Mesodermal cell (in vitro differentiated cells): ENCODE results near the gene CAPN5.

ENCODE experiments used
- H3K27ac ChIP-seq: 2 replicates; pipeline ENCODE4 v1.7.0; 2013; ENCODE audit warnings: mild to moderate bottlenecking, low read depth, low read length, moderate library complexity; ENCODE audit not compliant: severe bottlenecking
- H3K36me3 ChIP-seq: 2 replicates; pipeline ENCODE4 v1.7.1; 2013; ENCODE audit warnings: mild to moderate bottlenecking, low read length, moderate library complexity; ENCODE audit not compliant: control insufficient read depth, insufficient read depth
- H3K4me1 ChIP-seq: one replicate; pipeline ENCODE4 v1.7.1; 2013; ENCODE audit warnings: mild to moderate bottlenecking, low read length; ENCODE audit not compliant: insufficient read depth, control insufficient read depth, poor library complexity, severe bottlenecking
- H3K4me3 ChIP-seq: 2 replicates; pipeline ENCODE4 v1.7.0; 2013; ENCODE audit warnings: low read length, control low read depth, mild to moderate bottlenecking; ENCODE audit not compliant: insufficient read depth, poor library complexity, severe bottlenecking; ENCODE audit errors: extremely low read depth
- H3K9me3 ChIP-seq: 2 replicates; pipeline ENCODE4 v1.7.1; 2013; ENCODE audit warnings: mild to moderate bottlenecking, low read length, moderate library complexity; ENCODE audit not compliant: control insufficient read depth
- WGBS, 2 experiments: methylation state at CpG; one replicate each; pipeline ENCODE4 v1.1.5; 2013; ENCODE audit warnings: missing lambda C conversion rate in 2 of 2; ENCODE audit not compliant: insufficient coverage in 2 of 2; 5-methylcytosine and 5-hydroxymethylcytosine counted together

Gene CAPN5

DNA sequence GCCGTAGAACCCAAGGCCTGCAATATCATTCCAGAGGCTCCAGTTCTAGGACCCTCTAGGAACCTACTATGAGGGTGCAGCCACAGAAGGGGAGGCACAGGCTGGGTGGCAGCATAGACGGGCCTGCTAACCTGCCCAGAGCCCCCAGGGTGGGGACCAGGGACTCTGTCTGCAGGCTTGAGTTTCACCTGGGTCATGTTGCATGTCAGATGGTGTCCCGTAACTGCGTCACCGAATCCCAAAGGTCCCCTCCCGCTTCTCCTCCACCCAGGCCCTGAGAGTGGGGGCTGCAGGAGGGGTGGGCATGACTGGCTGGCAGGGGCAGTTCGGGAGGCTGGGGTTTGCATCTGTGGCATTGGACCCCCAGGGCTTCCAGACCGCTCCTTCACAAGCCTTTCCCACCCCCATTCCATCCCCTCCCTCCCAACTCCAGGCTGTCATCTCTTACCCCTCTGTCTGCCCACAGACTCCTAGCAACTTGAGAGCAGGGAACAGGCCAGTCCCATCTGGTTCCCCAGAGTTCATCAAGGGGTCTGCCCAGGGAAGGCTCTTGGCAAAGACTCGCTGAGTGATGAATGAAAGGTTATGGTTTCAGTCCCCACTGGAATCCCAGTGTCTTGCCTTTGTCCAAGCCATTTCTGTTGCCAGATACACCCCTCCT is 77.6 kb downstream of the CAPN5 start:
- H3K9me3 ChIP-seq = no peaks in the 10 kb centered on the region
- H3K4me3 ChIP-seq = no peak overlapping the region
- WGBS, 2 experiments = 90 to 94% methylated on average over 4 to 8 of the region's 9 CpGs
- H3K4me1 ChIP-seq = peaks cover 4% of the 10 kb centered on the region
- no peak overlapping the region for H3K27ac ChIP-seq
- H3K36me3 ChIP-seq = no peaks in the 10 kb centered on the region

DNA sequence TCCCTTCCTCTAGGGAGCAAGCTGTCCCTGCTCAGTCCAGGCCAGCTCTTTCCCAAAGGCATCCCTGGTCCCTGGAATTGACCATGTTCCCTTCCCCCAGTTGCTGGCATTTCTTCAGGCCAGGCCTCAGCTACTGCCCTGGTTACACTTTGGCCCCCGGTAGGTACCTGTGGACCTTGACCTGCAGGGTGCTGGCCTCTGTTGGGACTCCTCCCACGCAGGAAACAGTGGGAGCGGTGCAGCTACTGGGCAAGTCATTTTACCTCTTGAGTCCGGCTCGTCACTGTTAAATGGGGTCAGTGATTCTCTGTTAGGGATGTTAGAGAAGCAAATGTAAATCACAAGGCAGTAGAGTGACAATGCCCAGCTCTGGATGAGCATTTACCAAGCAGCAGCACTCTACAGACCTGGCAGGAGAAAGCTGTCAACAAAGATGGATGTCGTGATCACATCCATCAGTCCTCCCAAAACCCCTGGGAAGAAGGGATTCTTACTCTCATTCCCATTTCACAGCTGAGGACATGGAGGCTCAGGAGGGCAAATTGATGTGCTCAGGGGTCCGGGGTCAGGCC is 78.2 kb downstream of the CAPN5 start:
- no peaks in the 10 kb centered on the region for H3K36me3 ChIP-seq
- H3K4me3 ChIP-seq = no peak overlapping the region
- no peak overlapping the region for H3K27ac ChIP-seq
- WGBS, 2 experiments = 84 to 89% methylated on average over 5 to 6 of the region's 7 CpGs
- H3K4me1 ChIP-seq = peaks cover 2% of the 10 kb centered on the region
- H3K9me3 ChIP-seq = no peaks in the 10 kb centered on the region

DNA sequence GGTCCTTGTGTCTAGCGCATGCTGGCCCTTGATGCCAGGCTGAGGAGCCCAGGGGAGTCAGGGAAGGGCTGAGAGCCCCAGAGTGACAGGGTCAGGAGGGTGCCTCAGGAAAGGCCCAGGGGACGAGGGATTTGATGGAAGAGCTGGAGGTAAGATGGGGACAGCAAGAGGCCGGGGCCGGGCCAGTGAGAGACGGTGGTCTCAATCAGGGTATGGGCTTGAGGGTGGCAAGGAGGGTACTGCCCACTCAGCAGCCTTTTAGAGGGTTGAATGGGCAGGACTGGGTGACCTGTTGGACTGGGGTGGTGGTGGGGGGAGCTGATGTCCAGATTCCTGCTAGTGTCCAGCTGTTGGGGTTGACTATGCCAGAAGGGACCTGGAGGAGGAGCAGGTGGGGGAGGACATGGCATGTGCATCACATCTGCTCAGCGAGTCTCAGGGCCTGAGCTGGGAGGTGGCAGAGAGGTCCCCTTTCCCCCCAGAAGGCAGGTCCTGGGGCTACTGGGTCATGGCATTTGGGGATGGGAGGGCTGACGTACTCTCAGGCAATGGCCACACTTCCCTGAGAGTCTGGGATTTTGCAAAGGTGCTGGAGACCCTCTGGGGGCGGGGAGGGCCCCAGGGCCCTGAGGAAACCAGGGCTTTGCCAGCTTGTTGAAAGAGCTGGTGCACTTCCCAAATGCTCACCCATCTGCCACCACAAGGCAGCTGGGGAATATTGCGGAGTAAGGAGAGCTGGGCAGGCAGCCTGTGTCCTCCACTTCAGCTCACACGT is 79.7 kb downstream of the CAPN5 start:
- 88 to 94% methylated on average over 8 to 9 of the region's 10 CpGs for WGBS, 2 experiments
- Histone ChIP-seq H3K9me3 (no peaks in the 10 kb centered on the region), H3K4me1 (peaks cover 3% of the 10 kb centered on the region), H3K36me3 (no peaks in the 10 kb centered on the region), H3K4me3 (no peak overlapping the region), H3K27ac (no peak overlapping the region)

DNA sequence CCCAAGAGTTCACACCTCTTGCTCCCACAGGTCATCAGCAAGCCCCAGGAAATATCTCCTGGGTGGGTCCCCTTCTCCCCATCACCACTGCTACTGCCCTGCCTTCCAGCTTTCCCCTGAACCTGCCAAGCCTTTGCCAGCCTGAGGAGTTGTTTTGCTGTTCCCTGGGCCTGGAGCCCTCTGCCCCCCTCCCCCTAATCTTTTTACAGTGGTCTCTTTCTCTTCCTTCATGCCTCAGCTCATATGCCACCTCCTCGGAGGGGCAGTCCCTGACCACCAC is 80.2 kb downstream of the CAPN5 start:
- Histone ChIP-seq H3K4me3 (no peak overlapping the region), H3K27ac (no peak overlapping the region), H3K36me3 (no peaks in the 10 kb centered on the region), H3K4me1 (peaks cover 3% of the 10 kb centered on the region), H3K9me3 (no peaks in the 10 kb centered on the region)
- WGBS, 2 experiments = 67 to 80% methylated on average over 1 of the region's 1 CpG

DNA sequence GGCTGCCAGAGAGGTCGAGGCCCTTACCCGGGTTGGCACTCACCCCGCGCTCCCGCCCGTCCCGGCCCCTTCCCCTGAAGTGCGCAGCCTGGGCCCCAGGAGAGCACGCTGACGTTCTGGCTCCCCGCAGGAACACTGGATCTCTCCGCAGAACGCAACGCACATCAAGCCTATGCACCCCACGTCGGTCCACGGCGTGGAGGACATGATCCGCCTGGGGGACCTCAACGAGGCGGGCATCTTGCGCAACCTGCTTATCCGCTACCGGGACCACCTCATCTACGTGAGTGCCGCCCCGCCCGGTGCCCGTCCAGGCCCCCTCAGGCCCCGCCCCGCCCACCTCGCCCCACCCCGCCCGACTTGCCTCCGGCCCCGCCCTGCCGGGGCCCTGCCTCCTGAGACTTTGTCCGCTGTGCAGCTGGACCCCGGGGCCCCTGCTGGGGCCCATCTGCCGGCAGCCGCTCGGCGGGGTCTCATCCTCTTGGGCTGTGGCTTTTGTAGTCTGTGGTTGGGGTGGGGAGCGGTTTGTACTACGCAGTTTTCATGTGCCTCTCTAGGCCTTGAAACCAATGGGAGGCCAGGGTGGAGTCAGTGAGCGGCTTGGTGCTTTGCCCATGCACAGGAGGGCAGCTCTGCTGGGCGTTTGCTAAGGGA is 81.0 kb downstream of the CAPN5 start:
- 12 to 17% methylated on average over 35 to 37 of the region's 47 CpGs for WGBS, 2 experiments
- peaks cover 3% of the 10 kb centered on the region for H3K4me1 ChIP-seq
- H3K4me3 ChIP-seq = no peak overlapping the region
- no peaks in the 10 kb centered on the region for H3K36me3 ChIP-seq
- no peak overlapping the region for H3K27ac ChIP-seq
- H3K9me3 ChIP-seq = no peaks in the 10 kb centered on the region

DNA sequence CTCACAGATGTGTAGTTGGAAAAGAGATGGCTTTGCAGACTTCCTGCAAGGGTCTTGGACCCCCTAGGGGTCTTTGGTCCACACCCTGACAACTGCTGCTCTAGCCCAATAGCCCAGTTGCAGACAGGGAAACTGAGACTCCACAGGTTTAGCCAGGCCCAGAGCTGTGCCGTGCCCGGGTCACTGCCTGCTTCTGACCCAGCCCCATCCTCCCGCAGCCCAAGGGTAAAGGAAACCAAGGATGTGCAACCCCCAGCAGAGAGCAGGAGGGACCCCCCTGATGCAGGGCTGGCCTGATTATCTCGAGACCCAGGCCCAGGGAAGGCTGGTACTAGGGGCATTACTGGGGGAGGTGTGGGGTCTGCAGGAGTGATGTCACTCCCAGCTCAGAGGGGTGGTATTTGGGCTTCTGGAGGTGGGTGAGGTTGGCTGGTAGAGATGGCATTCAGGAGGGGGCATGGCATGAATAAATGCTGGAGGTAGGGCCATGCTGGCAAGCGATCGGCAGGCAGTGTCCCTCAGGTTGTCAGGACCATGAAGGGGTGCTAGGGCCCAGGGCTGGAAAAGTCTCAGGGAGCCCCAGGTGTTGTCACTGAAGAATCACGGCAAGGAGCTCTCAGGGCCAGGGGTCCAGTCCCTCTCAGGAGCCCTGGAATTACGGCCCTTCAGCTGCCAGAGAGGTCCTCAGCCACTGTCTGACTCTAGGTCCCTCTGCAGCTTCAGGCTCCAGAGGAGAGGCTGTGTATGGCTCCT is 82.4 kb downstream of the CAPN5 start:
- WGBS, 2 experiments = 90 to 91% methylated on average over 8 of the region's 8 CpGs
- no peaks in the 10 kb centered on the region for H3K36me3 ChIP-seq
- H3K4me3 ChIP-seq = no peak overlapping the region

DNA sequence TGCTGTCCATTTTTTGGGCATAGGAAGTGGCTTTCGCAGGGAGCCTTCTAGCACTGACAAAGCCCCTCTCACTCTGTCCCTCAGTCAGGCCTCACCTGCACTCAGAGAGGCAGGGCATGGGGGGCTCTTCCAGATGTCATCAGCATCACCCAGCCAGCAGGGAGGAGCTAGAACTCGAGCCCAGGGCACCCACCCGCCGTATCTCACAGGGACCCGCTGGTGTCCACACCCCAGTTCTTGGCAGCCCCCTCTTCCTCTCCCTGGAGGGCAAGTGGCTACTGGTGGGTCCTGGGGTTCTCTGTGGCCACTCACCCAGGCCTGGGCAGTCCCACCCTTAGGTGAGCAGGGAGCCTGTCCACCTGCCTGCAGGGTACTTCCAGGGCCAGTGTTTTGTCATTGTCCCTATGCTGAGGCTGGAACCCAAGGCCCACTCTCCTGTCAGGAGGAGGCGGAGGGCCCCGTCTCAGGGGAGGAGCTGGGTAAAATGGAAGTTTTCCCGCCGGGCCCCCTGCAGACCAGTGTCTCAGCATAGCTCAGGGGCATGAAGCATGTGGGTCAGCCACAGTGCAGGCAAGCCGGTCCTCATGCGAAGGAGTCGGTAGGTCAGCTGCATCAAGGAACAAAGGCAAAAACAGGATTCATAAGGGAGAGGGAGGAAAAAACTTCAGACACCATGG is 83.1 kb downstream of the CAPN5 start:
- H3K4me1 ChIP-seq = peaks cover 3% of the 10 kb centered on the region
- no peak overlapping the region for H3K27ac ChIP-seq
- 73 to 76% methylated on average over 9 to 10 of the region's 12 CpGs for WGBS, 2 experiments
- no peaks in the 10 kb centered on the region for H3K36me3 ChIP-seq
- H3K4me3 ChIP-seq = no peak overlapping the region
- no peaks in the 10 kb centered on the region for H3K9me3 ChIP-seq

More for the DNA sequence above, 82.4 kb downstream of the CAPN5 start:
- no peak overlapping the region for H3K27ac ChIP-seq
- peaks cover 3% of the 10 kb centered on the region for H3K4me1 ChIP-seq
- H3K9me3 ChIP-seq = no peaks in the 10 kb centered on the region

DNA sequence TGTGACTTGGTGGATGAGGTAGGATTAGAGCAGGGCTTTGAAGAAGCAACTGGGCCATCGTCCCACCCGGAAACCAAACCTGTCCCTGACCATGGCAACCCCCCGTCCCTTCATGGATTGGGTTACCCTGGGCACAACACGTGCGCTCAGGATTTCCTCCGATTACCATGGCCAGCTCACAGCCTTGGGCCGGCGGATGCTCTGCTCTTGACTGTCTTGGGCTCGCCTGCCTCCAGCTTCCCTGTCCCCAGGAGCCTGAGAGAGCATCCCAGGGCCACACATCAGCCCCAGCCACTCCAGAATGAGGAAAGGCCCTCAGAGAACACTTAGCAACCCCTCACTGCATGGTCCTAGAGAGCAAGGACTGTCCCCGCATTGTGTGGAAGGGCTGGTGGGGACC is 84.1 kb downstream of the CAPN5 start:
- Histone ChIP-seq H3K36me3 (no peaks in the 10 kb centered on the region), H3K4me3 (no peak overlapping the region), H3K9me3 (no peaks in the 10 kb centered on the region), H3K4me1 (peaks cover 3% of the 10 kb centered on the region), H3K27ac (no peak overlapping the region)
- 88 to 89% methylated on average over 9 of the region's 10 CpGs for WGBS, 2 experiments

DNA sequence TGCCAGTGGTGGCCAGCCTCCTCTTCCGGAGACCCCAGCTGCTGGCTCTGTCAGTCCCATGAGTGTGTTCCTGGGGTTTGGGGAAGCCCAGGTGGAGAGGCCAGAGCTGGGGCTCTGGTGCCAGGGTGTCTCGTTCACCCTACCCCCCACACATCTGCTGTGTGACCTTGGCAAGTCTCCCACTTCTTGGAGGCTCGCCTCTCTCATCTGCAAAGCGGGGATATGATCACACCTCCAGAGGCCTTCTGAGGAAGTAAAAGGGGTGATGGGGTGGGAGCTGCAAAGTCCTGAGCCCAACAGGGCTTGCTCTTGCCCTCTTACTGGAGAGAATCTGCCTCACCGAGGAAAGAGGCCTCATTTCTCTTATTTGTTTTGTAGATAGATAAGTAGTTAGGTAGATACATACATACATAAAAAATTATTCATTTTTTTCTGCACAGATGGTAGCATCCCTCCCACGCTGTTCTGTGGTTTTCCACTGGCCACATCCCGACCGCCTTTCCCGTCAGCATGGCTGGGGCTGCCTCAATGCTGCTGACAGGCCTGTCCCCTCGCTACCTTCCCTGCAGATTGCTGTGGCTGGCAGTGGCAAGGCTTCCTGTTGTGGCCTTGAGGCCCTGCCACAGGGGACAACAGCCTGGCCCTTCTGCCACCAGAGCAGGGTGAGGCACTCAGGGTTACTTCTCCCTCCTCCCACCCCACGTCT is 85.2 kb downstream of the CAPN5 start:
- no peak overlapping the region for H3K4me3 ChIP-seq
- WGBS, 2 experiments = 85 to 98% methylated on average over 5 of the region's 11 CpGs

More for the DNA sequence above, 85.2 kb downstream of the CAPN5 start:
- Histone ChIP-seq H3K9me3 (no peaks in the 10 kb centered on the region), H3K36me3 (no peaks in the 10 kb centered on the region), H3K27ac (no peak overlapping the region), H3K4me1 (peaks cover 3% of the 10 kb centered on the region)
